ENCODE results near the gene BLVRB. TPM values are rescaled to one million over a fixed set of nuclear protein-coding genes. Genes with fewer than 3 reads are reported as not detected.

Gene BLVRB
- total RNA-seq, 1 experiment from 2014 or later, result 204 TPM

GRCh38 chr19:40471111-40471510 is 5.6 kb upstream of the BLVRB start:
- intact Hi-C loops (cut with micrococcal nuclease; ENCODE audit: unreplicated experiment), result no loop called here

GRCh38 chr19:40469011-40469410 is 3.5 kb upstream of the BLVRB start:
- Histone ChIP-seq H3K4me1 (replicated peaks; ENCODE audit: insufficient read depth) (peaks cover 8% of the 10 kb centered on the region), H3F3A (ENCODE audit: insufficient read depth, low read depth) (peaks cover 19% of the 10 kb centered on the region)
- intact Hi-C loops (cut with micrococcal nuclease; ENCODE audit: unreplicated experiment), result no loop called here

More at GRCh38 chr19:40471111-40471510, 5.6 kb upstream of the BLVRB start:
- ChIA-PET POLR2A (ENCODE audit: unreplicated experiment) (no interaction called here), CTCF (interaction anchor here (0.7 kb wide), 1 partner anchor 77 kb away, joined by 4 read pairs; no protein-coding TSS in a partner anchor)
- no peak overlapping the region for H2AFZ ChIP-seq
- H4K20me1 ChIP-seq (ENCODE audit: insufficient read depth), result no peaks in the 10 kb centered on the region
- H3K4me3 ChIP-seq, result no peak overlapping the region
- TF ChIP-seq CTCF (conservative IDR thresholded peaks at IDR 0.05), result no peak
- TF ChIP-seq EZH2 (IDR thresholded peaks at IDR 0.05; ENCODE audit: low read depth), result no peak
- no peaks in the 10 kb centered on the region for H3K36me3 ChIP-seq (ENCODE audit: low read depth)
- H3K9me3 ChIP-seq (ENCODE audit: insufficient read depth, low read depth), result no peaks in the 10 kb centered on the region
- H3K27ac ChIP-seq, result no peak overlapping the region
- H3K27me3 ChIP-seq (ENCODE audit: insufficient read depth, low read depth), result no peaks in the 10 kb centered on the region
- H3F3A ChIP-seq (ENCODE audit: insufficient read depth, low read depth), result peaks cover 7% of the 10 kb centered on the region
- DNase-seq, result no peak
- no peaks in the 10 kb centered on the region for H3K4me1 ChIP-seq (replicated peaks; ENCODE audit: insufficient read depth)
- H3K79me2 ChIP-seq (ENCODE audit: low read depth), result no peaks in the 10 kb centered on the region
- no peak overlapping the region for H3K4me2 ChIP-seq
- no TSS peak for BruUV-seq (replicated peaks)
- no peaks in the 10 kb centered on the region for H3K9me2 ChIP-seq (ENCODE audit: insufficient read depth)

GRCh38 chr19:40466985-40467734 is 1.6 kb upstream of the BLVRB start, which contains the start of gene SPTBN4:
Gene SPTBN4, plus strand, starts transcription at chr19:40467001. Its CDS starts 5,621 bp downstream, at chr19:40472622.
- TF ChIP-seq EZH2 (IDR thresholded peaks at IDR 0.05; ENCODE audit: low read depth) (no peak), CTCF (conservative IDR thresholded peaks at IDR 0.05) (no peak)
- H2AFZ ChIP-seq, result peak within 1 kb of the TSS; percentile 76

More at GRCh38 chr19:40469011-40469410, 3.5 kb upstream of the BLVRB start:
- Histone ChIP-seq H3K9me3 (ENCODE audit: insufficient read depth, low read depth) (no peaks in the 10 kb centered on the region), H3K9me2 (ENCODE audit: insufficient read depth) (no peaks in the 10 kb centered on the region), H3K27me3 (ENCODE audit: insufficient read depth, low read depth) (no peaks in the 10 kb centered on the region), H4K20me1 (ENCODE audit: insufficient read depth) (no peaks in the 10 kb centered on the region), H3K27ac (no peak overlapping the region), H3K79me2 (ENCODE audit: low read depth) (peaks cover 9% of the 10 kb centered on the region), H3K4me2 (no peak overlapping the region), H2AFZ (no peak overlapping the region), H3K36me3 (ENCODE audit: low read depth) (no peaks in the 10 kb centered on the region), H3K4me3 (no peak overlapping the region)
- TF ChIP-seq CTCF (conservative IDR thresholded peaks at IDR 0.05) (no peak), EZH2 (IDR thresholded peaks at IDR 0.05; ENCODE audit: low read depth) (no peak)
- no TSS peak for BruUV-seq (replicated peaks)
- DNase-seq, result no peak
- POLR2A ChIA-PET (ENCODE audit: unreplicated experiment), result no interaction called here
- CTCF ChIA-PET, result interaction anchor here (0.6 kb wide), 1 partner anchor 166 kb away, joined by 3 read pairs; no protein-coding TSS in a partner anchor

More at GRCh38 chr19:40466985-40467734, 1.6 kb upstream of the BLVRB start, which contains the start of gene SPTBN4:
- Histone ChIP-seq H3F3A (ENCODE audit: insufficient read depth, low read depth) (peaks cover 31% of the 10 kb centered on the region), H3K9me3 (ENCODE audit: insufficient read depth, low read depth) (no peaks in the 10 kb centered on the region), H3K27ac (no peak within 1 kb of the TSS), H3K36me3 (ENCODE audit: low read depth) (no peaks in the 10 kb centered on the region), H3K4me3 (peak within 1 kb of the TSS; percentile 82; the same call in 1 of the 2 replicates), H3K79me2 (ENCODE audit: low read depth) (peaks cover 19% of the 10 kb centered on the region), H3K27me3 (ENCODE audit: insufficient read depth, low read depth) (no peaks in the 10 kb centered on the region), H3K4me2 (peak within 1 kb of the TSS; percentile 83), H4K20me1 (ENCODE audit: insufficient read depth) (no peaks in the 10 kb centered on the region), H3K4me1 (replicated peaks; ENCODE audit: insufficient read depth) (peaks cover 22% of the 10 kb centered on the region), H3K9me2 (ENCODE audit: insufficient read depth) (no peaks in the 10 kb centered on the region)
- intact Hi-C loops (cut with micrococcal nuclease; ENCODE audit: unreplicated experiment), result no loop called here
- ChIA-PET CTCF (no interaction called here), POLR2A (ENCODE audit: unreplicated experiment) (no interaction called here)
- BruUV-seq (replicated peaks), result no TSS peak
- no peak for DNase-seq

All from PC-9 (cell line).